Gastrocnemius medialis (tissue), 4 donors: ENCODE results near the gene SCMH1.

ENCODE experiments used
- CTCF ChIP-seq, 5 experiments: fragments of 450-650 bp in 3 of 5; fragments of 200-600 bp in 2 of 5; sonication (generic) in 2 of 5; IDR thresholded peaks in 4 of 5; conservative IDR thresholded peaks in 1 of 5; 1 replicate in 4 of 5; 2 replicates in 1 of 5; pipeline ENCODE4 v1.5.1; 2016 to 2019; ENCODE audit warnings: antibody characterized with exemption in 5 of 5, mild to moderate bottlenecking in 3 of 5, moderate library complexity in 3 of 5
- POLR2A ChIP-seq, 2 donors: fragments of 450-650 bp; IDR thresholded peaks; one replicate each; pipeline ENCODE4 v1.6.1; 2017; ENCODE audit warnings: antibody characterized with exemption in 2 of 2, mild to moderate bottlenecking in 2 of 2, moderate library complexity in 2 of 2

- no peak for TF ChIP-seq CTCF (IDR thresholded peaks at IDR 0.05 in 4 of 5, conservative IDR thresholded peaks at IDR 0.05 in 1 of 5)
- no peak for TF ChIP-seq POLR2A (IDR thresholded peaks at IDR 0.05)
Measured at GRCh38 chr1:40997096-40997495, 245.0 kb downstream of the SCMH1 start.
